Measurements from ENCODE around the gene PPP4R4.

DNA sequence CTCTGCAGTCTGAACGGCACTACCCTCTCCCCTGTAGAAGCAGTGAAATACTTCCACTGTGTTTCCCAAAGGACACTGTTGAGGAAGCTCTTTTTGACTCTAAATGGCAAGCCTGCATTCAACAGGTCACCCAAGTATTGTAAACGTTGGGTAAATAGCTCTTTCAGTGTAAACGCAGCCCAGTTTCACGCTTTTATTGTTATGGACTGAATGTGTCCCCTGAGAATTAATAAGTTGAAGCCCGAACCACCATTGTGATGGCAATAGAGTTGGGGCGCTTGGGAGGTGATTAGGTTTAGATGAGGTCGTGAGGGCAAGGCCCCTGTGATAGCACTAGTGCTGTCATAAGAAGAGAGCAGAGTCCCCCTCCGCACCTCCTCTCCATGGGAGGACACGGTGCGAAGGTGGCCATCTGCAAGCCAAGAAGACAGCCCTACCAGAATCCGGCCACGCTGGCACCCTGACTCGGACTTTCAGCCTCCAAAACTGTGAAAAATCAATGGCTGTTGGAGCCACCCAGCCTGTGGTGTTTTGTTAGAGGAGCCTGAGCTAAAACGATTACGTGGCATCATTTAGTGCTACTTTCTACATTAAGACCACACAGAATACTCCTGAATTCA lies 117.9 kb downstream of the PPP4R4 start:
- TF ChIP-seq POLR2A (IDR thresholded peaks at IDR 0.05; ENCODE audit: low read depth, low read length), result no peak
- TF ChIP-seq TAF1 (IDR thresholded peaks at IDR 0.05; ENCODE audit: borderline replicate concordance, low read depth, low read length), result no peak
- no peak for TF ChIP-seq POLR2AphosphoS5 (IDR thresholded peaks at IDR 0.05; ENCODE audit: low read depth, low read length)
